ENCODE measurements around the gene PRSS57.

DNA sequence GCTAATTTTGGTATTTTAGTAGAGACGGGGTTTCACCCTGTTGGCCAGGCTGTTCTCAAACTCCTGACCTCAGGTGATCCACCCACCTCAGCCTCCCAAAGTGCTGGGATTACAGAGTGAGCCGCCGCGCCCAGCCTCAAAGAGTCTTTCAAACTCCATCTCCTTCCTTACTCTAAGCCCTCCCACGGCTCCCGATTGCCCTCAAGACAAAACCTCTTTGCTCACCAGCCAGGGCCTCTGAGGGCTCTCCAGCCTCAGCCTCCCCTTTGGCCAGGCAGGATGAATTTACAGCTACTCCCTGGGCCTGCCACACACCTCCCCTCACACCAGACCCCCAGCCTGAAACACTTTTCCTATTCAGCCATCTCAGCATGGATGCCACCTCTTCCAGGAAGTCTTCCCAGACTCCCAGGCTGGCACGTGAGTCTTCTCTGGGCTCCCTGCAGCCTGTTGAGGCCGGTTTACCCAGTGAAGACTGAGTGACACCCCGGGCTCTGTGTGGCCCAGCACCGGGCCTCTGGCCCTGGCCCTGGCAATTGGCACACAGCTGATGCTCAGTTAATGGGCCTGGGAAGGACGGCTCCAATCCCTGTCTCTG lies 7.6 kb downstream of the PRSS57 start:
- TF ChIP-seq CTCF (conservative IDR thresholded peaks at IDR 0.05; ENCODE audit: low read depth, low read length) (no peak), EZH2 (IDR thresholded peaks at IDR 0.05; ENCODE audit: borderline replicate concordance, low read depth, low read length, poor library complexity, severe bottlenecking) (no peak)

Measured in A673 (cell line).